Central memory CD4-positive, alpha-beta T cell (primary cell): ENCODE results near the gene SYCE3.
A peak's percentile ranks its signal among the peaks of the same experiment; 100 is the strongest.

ENCODE experiments used
- DNase-seq: peaks from one replicate; pipeline ENCODE4 v3.0.0; 2022

Gene SYCE3

GRCh38 chr22:50600538-50600937 is 37.8 kb upstream of the SYCE3 start, which contains the start of gene MAPK8IP2:
Gene MAPK8IP2, plus strand, starts transcription at chr22:50600793. Its CDS starts 26 bp downstream, at chr22:50600819.
- no peak for DNase-seq

- DNase-seq = peak; percentile 51
These were observed 37.2 kb upstream of the SYCE3 start for GRCh38 chr22:50599816-50600455.

- DNase-seq = no peak
These were observed 34.4 kb upstream of the SYCE3 start for GRCh38 chr22:50597097-50597496.

GRCh38 chr22:50595189-50595588 is 32.5 kb upstream of the SYCE3 start:
- no peak for DNase-seq

GRCh38 chr22:50587407-50587806 is 24.7 kb upstream of the SYCE3 start:
- DNase-seq = no peak

- no peak for DNase-seq
These were observed 23.7 kb upstream of the SYCE3 start for GRCh38 chr22:50586416-50586815.

- no peak for DNase-seq
These were observed 23.1 kb upstream of the SYCE3 start for GRCh38 chr22:50585781-50586180.

- no peak for DNase-seq
These were observed 22.5 kb upstream of the SYCE3 start for GRCh38 chr22:50585238-50585637.

- no peak for DNase-seq
These were observed 21.7 kb upstream of the SYCE3 start for GRCh38 chr22:50584106-50585096.

GRCh38 chr22:50583294-50583861 is 20.7 kb upstream of the SYCE3 start:
- no peak for DNase-seq

- peak; percentile 99 for DNase-seq
These were observed 20.0 kb upstream of the SYCE3 start, which contains the start of gene CHKB for GRCh38 chr22:50582493-50583293. Gene CHKB, minus strand, starts transcription at chr22:50582849. Its CDS starts 68 bp downstream, at chr22:50582781.

- no peak for DNase-seq
These were observed 19.3 kb upstream of the SYCE3 start for GRCh38 chr22:50581950-50582492.

GRCh38 chr22:50581031-50581949 is 18.6 kb upstream of the SYCE3 start:
- no peak for DNase-seq

GRCh38 chr22:50579752-50580151 is 17.0 kb upstream of the SYCE3 start:
- no peak for DNase-seq

GRCh38 chr22:50578776-50579310 is 16.1 kb upstream of the SYCE3 start:
- DNase-seq = no peak

GRCh38 chr22:50577987-50578775 is 15.5 kb upstream of the SYCE3 start, which contains the start of gene CPT1B:
Gene CPT1B, minus strand, starts transcription at chr22:50578427. Its CDS starts 512 bp downstream, at chr22:50577915.
- no peak for DNase-seq

- no peak for DNase-seq
These were observed 14.9 kb upstream of the SYCE3 start for GRCh38 chr22:50577697-50577986.

- DNase-seq = no peak
These were observed 14.3 kb upstream of the SYCE3 start for GRCh38 chr22:50576806-50577696.

GRCh38 chr22:50576070-50576469 is 13.4 kb upstream of the SYCE3 start:
- no peak for DNase-seq
